H1 (cell line): Measurements from ENCODE around the gene DUSP7. TPM values are rescaled to one million over a fixed set of nuclear protein-coding genes. Genes with fewer than 3 reads are reported as not detected.

Experiments used
- CTCF ChIA-PET: fragments of 300-600 bp; sonication (Branson Sonifier 250); formaldehyde crosslinking; loops from one replicate; lab custom pipeline; 2021; ENCODE audit not compliant: partially characterized antibody; lab: Charles Lee
- POLR2A ChIA-PET: fragments of 300-600 bp; sonication (Branson Sonifier 250); formaldehyde crosslinking; loops from one replicate; lab custom pipeline; 2021; ENCODE audit warnings: inconsistent platforms; ENCODE audit not compliant: partially characterized antibody; lab: Charles Lee
- DNase-seq, 2 experiments: peaks; one replicate each; pipeline versions ENCODE4 v3.0.0 to v3.0.0-alpha.2; 2010 to 2022; ENCODE audit warnings: low spot score in 2 of 2, low read depth in 1 of 2, mixed read lengths in 1 of 2
- FAIRE-seq: peaks from 2 replicates; lab custom pipeline; 2011; peaks lifted over from hg19 to GRCh38; lab: Jason Lieb, UNC
- H2AFZ ChIP-seq: 2 replicates; pipeline ENCODE4 v1.8.1; 2012; ENCODE audit warnings: low read length, inconsistent platforms
- H2AK5ac ChIP-seq: 2 replicates; pipeline ENCODE4 v1.6.1; 2013; ENCODE audit warnings: low read depth, low read length
- H2BK120ac ChIP-seq: replicated peaks from 2 replicates; pipeline ENCODE3; 2013; ENCODE audit warnings: low read depth, low read length, inconsistent platforms
- H2BK12ac ChIP-seq: 2 replicates; pipeline ENCODE4 v1.6.1; 2013; ENCODE audit warnings: low read depth, low read length
- H2BK15ac ChIP-seq: 2 replicates; pipeline ENCODE4 v1.6.1; 2013; ENCODE audit warnings: low read length
- H2BK20ac ChIP-seq: 2 replicates; pipeline ENCODE4 v1.6.1; 2013; ENCODE audit warnings: low read length
- H2BK5ac ChIP-seq: 2 replicates; pipeline ENCODE4 v1.6.1; 2013; ENCODE audit warnings: low read depth, low read length
- H3K14ac ChIP-seq: 2 replicates; pipeline ENCODE4 v1.6.1; 2013; ENCODE audit warnings: inconsistent platforms; ENCODE audit not compliant: insufficient read length
- H3K18ac ChIP-seq: 2 replicates; pipeline ENCODE4 v1.6.1; 2013; ENCODE audit warnings: low read length; ENCODE audit errors: extremely low read depth
- H3K23ac ChIP-seq: 2 replicates; pipeline ENCODE4 v1.6.1; 2013; ENCODE audit warnings: inconsistent platforms; ENCODE audit not compliant: insufficient read length
- H3K23me2 ChIP-seq: 2 replicates; pipeline ENCODE4 v1.6.1; 2013; ENCODE audit warnings: low read depth, low read length
- H3K27ac ChIP-seq: 2 replicates; pipeline ENCODE4 v1.6.1; 2011; ENCODE audit warnings: low read depth, low read length, inconsistent platforms
- H3K27me3 ChIP-seq, 4 experiments: replicated peaks in 1 of 4; 1 replicate in 1 of 4; 2 replicates in 3 of 4; pipeline versions ENCODE4 v1.6.1 to v1.8.1; 2011 to 2013; ENCODE audit warnings: low read length in 3 of 4, mild to moderate bottlenecking in 3 of 4, inconsistent platforms in 2 of 4, mixed read lengths in 2 of 4, moderate library complexity in 1 of 4; ENCODE audit not compliant: control insufficient read depth in 3 of 4, insufficient read depth in 3 of 4; ENCODE audit errors: extremely low read depth in 1 of 4
- H3K36me3 ChIP-seq, 4 experiments: 2 replicates each; pipeline versions ENCODE4 v1.6.1 to v1.8.1; 2011 to 2013; ENCODE audit warnings: mild to moderate bottlenecking in 4 of 4, low read length in 3 of 4, moderate library complexity in 2 of 4, control low read depth in 1 of 4, inconsistent platforms in 1 of 4; ENCODE audit not compliant: insufficient read depth in 4 of 4, control insufficient read depth in 2 of 4
- H3K4ac ChIP-seq: replicated peaks from 2 replicates; pipeline ENCODE3; 2013; ENCODE audit warnings: low read length, low read depth, mixed read lengths, inconsistent platforms; ENCODE audit not compliant: insufficient read length
- H3K4me1 ChIP-seq, 4 experiments: replicated peaks in 1 of 4; 1 replicate in 1 of 4; 2 replicates in 3 of 4; pipeline versions ENCODE4 v1.6.1 to v1.8.1; 2011 to 2013; ENCODE audit warnings: low read length in 3 of 4, inconsistent platforms in 2 of 4, mixed read lengths in 1 of 4; ENCODE audit not compliant: insufficient read depth in 4 of 4, control insufficient read depth in 3 of 4
- H3K4me2 ChIP-seq, 2 experiments: 2 replicates each; pipeline versions ENCODE4 v1.6.1 to v1.8.1; 2011 to 2013; ENCODE audit warnings: low read depth in 2 of 2, low read length in 2 of 2, control low read depth in 1 of 2, inconsistent platforms in 1 of 2, mild to moderate bottlenecking in 1 of 2; ENCODE audit not compliant: insufficient read depth in 1 of 2
- H3K4me3 ChIP-seq, 4 experiments: fragments of 200-600, 300-600 bp in 1 of 4; sonication (generic), shearing (Covaris generic), sonication (Bioruptor Twin) in 1 of 4; 2 replicates each; pipeline versions ENCODE4 v1.5.1 to v1.8.1; 2011 to 2016; ENCODE audit warnings: low read length in 4 of 4, low read depth in 3 of 4, control low read depth in 2 of 4, inconsistent platforms in 2 of 4, mild to moderate bottlenecking in 2 of 4, mixed read lengths in 1 of 4, moderate library complexity in 1 of 4; ENCODE audit not compliant: insufficient read depth in 2 of 4; ENCODE audit errors: extremely low read depth in 1 of 4
- H3K56ac ChIP-seq: replicated peaks from 2 replicates; pipeline ENCODE3; 2013; ENCODE audit warnings: low read depth, mild to moderate bottlenecking, mixed read lengths, low read length, inconsistent platforms; ENCODE audit not compliant: insufficient read length
- H3K79me1 ChIP-seq: 2 replicates; pipeline ENCODE4 v1.6.1; 2013; ENCODE audit warnings: low read depth, low read length, control low read depth
- H3K79me2 ChIP-seq, 2 experiments: 2 replicates each; pipeline versions ENCODE4 v1.6.1 to v1.8.1; 2012 to 2013; ENCODE audit warnings: low read length in 2 of 2, mild to moderate bottlenecking in 2 of 2, inconsistent platforms in 1 of 2; ENCODE audit not compliant: insufficient read depth in 2 of 2, control insufficient read depth in 1 of 2
- H3K9ac ChIP-seq, 4 experiments: replicated peaks in 1 of 4; 1 replicate in 1 of 4; 2 replicates in 3 of 4; pipeline versions ENCODE4 v1.6.1 to v1.8.1; 2011 to 2013; ENCODE audit warnings: low read depth in 3 of 4, low read length in 3 of 4, control low read depth in 2 of 4, mild to moderate bottlenecking in 2 of 4, moderate library complexity in 2 of 4, inconsistent platforms in 1 of 4; ENCODE audit errors: extremely low read depth in 1 of 4
- H3K9me3 ChIP-seq, 2 experiments: 2 replicates each; pipeline versions ENCODE4 v1.6.1 to v1.8.1; 2012 to 2013; ENCODE audit warnings: mild to moderate bottlenecking in 2 of 2, moderate library complexity in 2 of 2, control low read depth in 1 of 2, inconsistent platforms in 1 of 2, low read depth in 1 of 2, low read length in 1 of 2, mixed read lengths in 1 of 2; ENCODE audit not compliant: insufficient read depth in 2 of 2
- H4K20me1 ChIP-seq, 2 experiments: replicated peaks in 1 of 2; 2 replicates each; pipeline versions ENCODE3 to v1.8.1; 2011 to 2013; ENCODE audit warnings: inconsistent platforms in 2 of 2, low read length in 2 of 2, mild to moderate bottlenecking in 1 of 2; ENCODE audit not compliant: insufficient read depth in 2 of 2, control insufficient read depth in 1 of 2
- H4K5ac ChIP-seq: 2 replicates; pipeline ENCODE4 v1.6.1; 2013; ENCODE audit warnings: low read length, low read depth, mixed read lengths, inconsistent platforms; ENCODE audit not compliant: insufficient read length
- H4K8ac ChIP-seq: 2 replicates; pipeline ENCODE4 v1.8.0; 2013; ENCODE audit warnings: mild to moderate bottlenecking, moderate library complexity, low read length, inconsistent platforms; ENCODE audit not compliant: insufficient read depth; ENCODE audit errors: extremely low read depth
- H4K91ac ChIP-seq: replicated peaks from 2 replicates; pipeline ENCODE3; 2013; ENCODE audit warnings: low read length, mixed read lengths, inconsistent platforms; ENCODE audit not compliant: insufficient read length
- CREB1 ChIP-seq: IDR thresholded peaks from 2 replicates; pipeline ENCODE4 v1.6.1; 2012; ENCODE audit warnings: inconsistent platforms
- FOSL1 ChIP-seq: IDR thresholded peaks from 2 replicates; pipeline ENCODE4 v1.6.1; 2011; ENCODE audit warnings: mild to moderate bottlenecking, low read depth, low read length, moderate library complexity; ENCODE audit not compliant: insufficient read depth
- GABPA ChIP-seq: IDR thresholded peaks from 2 replicates; pipeline ENCODE4 v1.6.1; 2011; ENCODE audit warnings: mild to moderate bottlenecking, low read length, moderate library complexity, borderline replicate concordance; ENCODE audit not compliant: insufficient read depth
- HDAC2 ChIP-seq, 2 experiments: fragments of 300-600 bp in 1 of 2; sonication (generic) in 1 of 2; IDR thresholded peaks; 2 replicates each; pipeline ENCODE4 v1.6.1; 2011 to 2012; ENCODE audit warnings: low read depth in 2 of 2, low read length in 2 of 2, mild to moderate bottlenecking in 2 of 2, moderate library complexity in 2 of 2, borderline replicate concordance in 1 of 2, inconsistent platforms in 1 of 2
- NRF1 ChIP-seq: IDR thresholded peaks from 2 replicates; pipeline ENCODE4 v1.6.1; 2011; ENCODE audit warnings: mild to moderate bottlenecking, low read depth, low read length, improper control_type of control experiment
- PHF8 ChIP-seq: fragments of 200-600 bp; sonication (generic); conservative IDR thresholded peaks from 2 replicates; pipeline ENCODE4 v1.7.1; 2012; ENCODE audit warnings: low read depth, mild to moderate bottlenecking, inconsistent platforms, low read length, moderate library complexity
- POLR2AphosphoS5 ChIP-seq: IDR thresholded peaks from 2 replicates; pipeline ENCODE4 v1.6.1; 2011; ENCODE audit warnings: low read depth, low read length
- SAP30 ChIP-seq: fragments of 300-600 bp; sonication (generic); IDR thresholded peaks from 2 replicates; pipeline ENCODE4 v1.7.1; 2012; ENCODE audit warnings: low read length, moderate library complexity, mild to moderate bottlenecking, inconsistent platforms; ENCODE audit not compliant: insufficient read depth, insufficient replicate concordance
- SIRT6 ChIP-seq: IDR thresholded peaks from one replicate; pipeline ENCODE4 v1.7.1; 2012; ENCODE audit warnings: low read length, inconsistent platforms
- TAF1 ChIP-seq: IDR thresholded peaks from 2 replicates; pipeline ENCODE4 v1.6.1; 2011; ENCODE audit warnings: mild to moderate bottlenecking, low read depth, low read length
- USF2 ChIP-seq: IDR thresholded peaks from 2 replicates; pipeline ENCODE4 v1.6.1; 2011; ENCODE audit warnings: low read length, improper control_type of control experiment
- WGBS, 2 experiments: shearing (Covaris generic) in 1 of 2; methylation state at CpG; one replicate each; pipeline versions ENCODE4 v1.1.6 to v1.1.7; 2013 to 2015; ENCODE audit warnings: low lambda C conversion rate in 2 of 2, mixed read lengths in 2 of 2, inconsistent platforms in 1 of 2, low coverage in 1 of 2, missing lambda C conversion rate in 1 of 2; ENCODE audit not compliant: insufficient replicate concordance in 2 of 2, insufficient coverage in 1 of 2, insufficient read length in 1 of 2; ENCODE audit errors: extremely low coverage in 1 of 2, missing lambda C conversion rate in 1 of 2; 5-methylcytosine and 5-hydroxymethylcytosine counted together
- polyA plus RNA-seq, 7 experiments: library from polyadenylated mRNA; depleted of rRNA in 3 of 7; stranded (reverse) in 5 of 7; unstranded in 2 of 7; fragments of >200 nt in 5 of 7; fragments of 200-250 nt in 2 of 7; gene quantifications; 1 replicate in 5 of 7; 2 replicates in 1 of 7; 4 replicates in 1 of 7; pipeline versions ENCODE4 v1.2.1 to v1.2.3, GENCODE V29; 2011 to 2013; ENCODE audit warnings: missing spikeins in 2 of 7, mixed read lengths in 2 of 7
- total RNA-seq: library from RNA; stranded (reverse); fragmentation: NEBNext Ultra II Directional; extraction: Animal tissue kit (Norgen Biotek cat#: 25700); gene quantifications from 2 replicates; pipeline ENCODE4 v1.2.1, GENCODE V29; 2021

The DUSP7 gene
- total and polyA plus RNA-seq, 2 of the 8 experiments (the other 6 are each of a cell fraction or from before 2014, with no cell fraction given) = 19.4 to 24.9 TPM

DNA sequence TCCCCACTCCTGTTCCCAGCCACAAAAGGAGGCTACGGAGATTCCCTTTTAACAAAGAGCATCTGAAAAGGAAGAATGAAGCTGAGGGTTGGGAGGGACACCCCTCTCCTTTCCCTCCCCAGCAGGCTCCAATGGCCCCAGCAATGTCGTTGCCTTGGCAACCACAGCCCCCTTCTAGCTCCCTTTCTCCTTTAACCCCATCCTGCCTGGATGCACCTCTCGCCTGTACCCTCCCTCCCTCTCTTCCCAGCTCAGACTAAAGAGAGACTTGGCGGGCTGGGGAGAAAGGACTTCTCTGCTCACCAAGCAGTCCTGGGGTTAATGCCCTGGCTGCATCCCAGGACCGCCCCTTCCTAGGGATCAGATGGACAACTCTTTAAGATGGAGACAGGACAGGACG, 53.6 kb downstream of the DUSP7 start:
- FAIRE-seq (no peak), DNase-seq (peak in 1 of 2 experiments; percentile 59)
- H4K20me1 ChIP-seq = no peaks in the 10 kb centered on the region
- TF ChIP-seq SIRT6 (no peak), NRF1 (no peak), SAP30 (no peak), HDAC2 (IDR thresholded peaks at IDR 0.05; ENCODE audit: borderline replicate concordance in 1 of 2, low read depth in 2 of 2, low read length in 2 of 2) (no peak), CREB1 (no peak), POLR2AphosphoS5 (no peak), FOSL1 (no peak), TAF1 (no peak), PHF8 (no peak), USF2 (no peak), GABPA (no peak)
- ChIA-PET CTCF (interaction anchor here (0.7 to 24.7 kb wide), 33 partner anchors 10 to 386 kb away, joined by 3 to 984 read pairs (median 8); partner anchors contain the start of genes ABHD14A, ABHD14B, ACY1 and DUSP7), POLR2A (interaction anchor here (0.9 to 3.8 kb wide), 7 partner anchors 8 to 152 kb away, joined by 3 to 24 read pairs (median 5); partner anchors contain the start of genes DUSP7 and POC1A)
- no peak overlapping the region for H2AK5ac ChIP-seq
- no peak overlapping the region for H3K23ac ChIP-seq
- 0 out of 2 replicates have a peak overlapping the region, but pooled peaks have one; percentile 42 for H2AFZ ChIP-seq
- no peak overlapping the region for H2BK20ac ChIP-seq
- peaks cover 3% of the 10 kb centered on the region; the same call in 1 of the 2 replicates for H3K23me2 ChIP-seq
- H3K4ac ChIP-seq = no peak overlapping the region
- peaks cover 10 to 53% (median 34%) of the 10 kb centered on the region in 4 experiments for H3K4me1 ChIP-seq
- 43% methylated on average over 6 of the region's 6 CpGs; no CpG with 5 or more reads in 1 of the 2 experiments for WGBS, 2 experiments
- no peak overlapping the region for H2BK12ac ChIP-seq
- H3K79me2 ChIP-seq = no peaks in the 10 kb centered on the region
- H2BK120ac ChIP-seq = no peak overlapping the region
- H2BK5ac ChIP-seq = no peak overlapping the region; the same call in 1 of the 2 replicates
- no peaks in the 10 kb centered on the region for H3K79me1 ChIP-seq
- no peak overlapping the region for H4K8ac ChIP-seq
- H3K14ac ChIP-seq = no peak overlapping the region
- peak overlapping the region; percentile 63 for H4K91ac ChIP-seq
- no peak overlapping the region for H3K27ac ChIP-seq
- no peak overlapping the region for H3K9ac ChIP-seq
- no peaks in the 10 kb centered on the region for H3K9me3 ChIP-seq
- no peak overlapping the region for H3K18ac ChIP-seq
- H3K27me3 ChIP-seq = no peaks in the 10 kb centered on the region; a peak in 2 of 7 replicates
- H2BK15ac ChIP-seq = no peak overlapping the region
- no peaks in the 10 kb centered on the region for H3K36me3 ChIP-seq
- H4K5ac ChIP-seq = no peak overlapping the region
- H3K56ac ChIP-seq = no peak overlapping the region
- peak overlapping the region; percentile 24 to 50; a peak in 3 of 4 replicates for H3K4me2 ChIP-seq
- peak overlapping the region in 3 of 4 experiments; percentile 8 to 10 (median 9); a peak in 3 of 8 replicates for H3K4me3 ChIP-seq
